Mononuclear cell (primary cell): ENCODE results near the gene COPS3. TPM values are rescaled to one million over a fixed set of nuclear protein-coding genes. Genes with fewer than 3 reads are reported as not detected.

Experiments
- H3K27me3 ChIP-seq: 2 replicates; pipeline ENCODE4 v1.6.0; 2011; ENCODE audit warnings: low read length, control low read depth; ENCODE audit not compliant: insufficient read depth
- H3K4me1 ChIP-seq: 2 replicates; pipeline ENCODE4 v1.5.1; 2011; ENCODE audit warnings: mild to moderate bottlenecking, low read length, control low read depth; ENCODE audit not compliant: insufficient read depth
- H3K4me3 ChIP-seq: 2 replicates; pipeline ENCODE4 v1.5.1; 2011; ENCODE audit warnings: mild to moderate bottlenecking, low read length, moderate library complexity
- H3K9me3 ChIP-seq: 2 replicates; pipeline ENCODE4 v1.5.1; 2011; ENCODE audit warnings: low read depth, mild to moderate bottlenecking, control low read depth, low read length
- total RNA-seq: library from RNA; depleted of rRNA; stranded (reverse); fragments of >200 nt; gene quantifications from one replicate; pipeline ENCODE4 v1.2.3, GENCODE V29; 2012

Gene COPS3
- total RNA-seq, 1 donor = 99.7 TPM

DNA sequence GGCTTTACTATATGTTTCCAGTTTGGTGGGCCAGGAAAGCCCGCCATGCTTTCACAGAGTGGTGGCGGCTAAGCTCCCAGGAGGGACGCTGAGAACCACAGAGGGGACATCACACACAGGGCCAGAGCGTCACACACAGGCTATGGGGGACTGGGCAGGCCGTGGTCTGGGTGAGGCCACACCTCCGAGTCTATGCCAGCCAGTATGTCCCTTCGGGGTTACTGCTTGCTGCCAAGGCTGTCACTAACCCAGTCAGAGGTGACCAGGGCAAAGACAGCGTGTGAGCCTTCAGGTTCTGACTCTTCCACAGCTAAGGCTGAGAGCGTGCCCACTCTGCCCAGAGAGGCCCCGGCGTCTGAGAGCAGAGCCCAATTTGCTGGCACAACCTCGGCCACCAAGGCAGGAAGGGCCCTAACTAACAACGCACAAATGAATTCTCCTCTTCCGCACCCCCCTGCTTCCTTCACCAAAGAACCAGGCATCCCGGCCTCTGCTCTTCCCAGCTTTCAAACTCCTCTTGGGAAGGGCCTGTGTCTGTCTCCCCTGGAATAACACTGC, 77.8 kb downstream of the COPS3 start:
- Histone ChIP-seq H3K4me3 (no peak overlapping the region), H3K9me3 (no peaks in the 10 kb centered on the region), H3K27me3 (no peaks in the 10 kb centered on the region), H3K4me1 (peaks cover 30% of the 10 kb centered on the region)

DNA sequence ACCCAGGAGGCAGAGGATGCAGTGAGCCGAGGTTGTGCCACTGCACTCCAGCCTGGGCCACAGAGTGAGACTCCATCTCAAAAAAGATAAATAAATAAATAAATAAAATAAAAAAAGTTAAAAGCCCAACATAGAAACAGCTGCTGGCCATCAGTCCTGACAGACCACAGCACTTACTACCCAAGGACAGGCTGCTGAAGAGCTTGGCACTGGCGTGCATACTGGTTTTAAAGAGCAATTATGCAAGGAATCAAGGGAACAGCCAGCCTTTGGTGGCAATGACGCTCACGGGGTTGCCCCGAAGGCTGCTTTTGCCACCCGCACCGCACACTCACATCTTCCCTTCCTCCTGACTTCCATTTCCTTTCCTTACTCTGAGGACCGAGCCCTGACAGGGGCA, 79.1 kb downstream of the COPS3 start:
- no peaks in the 10 kb centered on the region for H3K27me3 ChIP-seq
- no peak overlapping the region for H3K4me3 ChIP-seq
- peaks cover 30% of the 10 kb centered on the region for H3K4me1 ChIP-seq

DNA sequence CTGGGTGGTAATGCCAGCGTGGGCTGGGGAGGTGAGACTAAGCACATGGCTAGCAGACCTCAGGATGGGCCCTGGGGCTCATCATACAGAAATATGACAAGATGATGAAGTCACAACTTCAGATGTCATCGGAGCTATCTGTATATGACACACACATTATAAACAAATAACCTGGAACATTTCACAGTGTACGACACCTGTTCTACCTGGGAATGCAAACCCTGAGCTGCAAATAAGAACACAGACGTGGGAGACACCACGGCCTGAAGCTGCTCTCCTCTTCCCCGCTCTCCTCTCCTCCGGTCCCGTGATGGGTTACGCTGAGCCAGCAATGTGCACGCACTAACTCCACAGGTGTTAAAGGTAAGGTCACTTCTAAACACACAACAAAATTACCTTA, 79.8 kb downstream of the COPS3 start:
- no peaks in the 10 kb centered on the region for H3K27me3 ChIP-seq
- peaks cover 29% of the 10 kb centered on the region for H3K4me1 ChIP-seq
- no peaks in the 10 kb centered on the region for H3K9me3 ChIP-seq
- H3K4me3 ChIP-seq = no peak overlapping the region

More for the DNA sequence above, 79.1 kb downstream of the COPS3 start:
- H3K9me3 ChIP-seq = no peaks in the 10 kb centered on the region

DNA sequence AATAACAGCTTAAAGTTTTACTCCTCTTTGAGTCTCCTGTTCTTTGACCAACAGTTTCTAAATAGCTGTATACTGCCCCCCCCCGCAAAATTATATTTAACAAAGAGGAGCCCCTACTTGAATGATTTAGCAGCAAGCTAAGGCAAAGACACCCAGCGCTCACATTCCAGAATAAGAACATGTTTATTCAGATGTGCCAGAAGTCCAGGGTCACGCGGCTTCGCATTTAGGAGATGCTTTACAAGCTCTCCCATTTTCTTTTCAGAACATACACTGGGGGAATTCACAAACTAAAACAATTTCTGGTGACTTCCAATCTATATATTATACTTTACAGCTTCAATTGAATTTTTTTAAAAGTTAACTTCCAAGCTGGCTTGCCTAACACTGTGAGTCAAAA, 80.2 kb downstream of the COPS3 start:
- Histone ChIP-seq H3K27me3 (no peaks in the 10 kb centered on the region), H3K9me3 (no peaks in the 10 kb centered on the region), H3K4me1 (peaks cover 24% of the 10 kb centered on the region), H3K4me3 (no peak overlapping the region)

DNA sequence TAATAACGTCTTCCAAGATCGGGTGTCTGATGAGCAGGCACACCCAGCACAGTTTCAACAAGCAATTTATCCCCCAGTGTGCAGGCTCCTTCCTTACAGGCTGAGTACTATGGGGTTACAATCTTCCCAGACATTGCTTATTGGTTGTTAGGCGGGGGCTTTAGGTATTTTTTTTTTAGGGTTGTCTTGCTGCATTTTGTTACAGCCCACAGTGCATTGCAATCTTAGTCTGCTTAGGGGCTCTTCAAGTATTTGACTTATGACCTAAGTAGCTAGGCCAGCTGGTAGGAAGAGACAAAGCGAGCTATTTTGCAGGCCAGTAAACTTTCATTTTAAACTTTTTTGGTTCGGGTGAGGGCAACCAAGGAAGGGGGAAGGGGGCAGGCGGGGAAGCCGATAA, 80.7 kb downstream of the COPS3 start:
- Histone ChIP-seq H3K9me3 (no peaks in the 10 kb centered on the region), H3K4me3 (no peak overlapping the region), H3K27me3 (no peaks in the 10 kb centered on the region), H3K4me1 (peaks cover 19% of the 10 kb centered on the region)

DNA sequence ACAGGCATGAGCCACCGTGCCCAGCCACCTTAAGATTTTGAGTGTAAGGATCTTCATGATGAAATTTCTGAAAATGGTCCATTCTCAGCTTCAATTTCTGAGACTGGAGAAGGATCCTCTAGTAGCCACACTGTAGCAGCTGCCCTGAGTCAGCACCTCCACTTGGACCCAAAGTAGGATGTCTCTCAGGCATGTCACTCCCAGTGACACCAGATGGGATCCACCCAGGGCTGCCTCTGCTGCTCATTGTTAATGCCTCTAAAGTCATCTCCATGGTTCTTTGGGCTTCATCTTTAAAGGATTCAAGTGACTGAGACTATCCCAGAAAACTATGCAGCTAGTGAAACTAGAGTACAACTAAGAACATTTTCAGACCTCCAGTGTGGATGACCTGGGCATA, 82.8 kb downstream of the COPS3 start:
- H3K4me3 ChIP-seq = no peak overlapping the region
- no peaks in the 10 kb centered on the region for H3K4me1 ChIP-seq
- no peaks in the 10 kb centered on the region for H3K27me3 ChIP-seq
- H3K9me3 ChIP-seq = no peaks in the 10 kb centered on the region

DNA sequence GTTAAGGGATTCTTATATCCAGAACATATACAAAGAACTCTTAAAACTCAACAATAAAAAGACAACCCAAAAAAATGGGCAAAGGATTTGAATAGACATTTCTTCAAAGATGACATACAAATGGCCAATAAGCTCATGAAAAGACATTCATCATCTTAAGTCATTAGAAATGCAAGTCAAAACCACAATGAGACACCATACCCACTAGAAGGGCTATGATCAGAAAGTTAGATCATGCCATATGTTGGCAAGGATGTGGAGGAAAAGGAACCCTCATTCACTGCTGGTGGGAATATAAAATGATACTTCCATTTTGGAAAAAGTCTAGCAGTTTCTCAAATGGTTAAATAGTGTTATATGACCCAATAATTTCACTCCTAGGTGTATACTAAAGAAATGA, 84.3 kb downstream of the COPS3 start:
- no peak overlapping the region for H3K4me3 ChIP-seq
- H3K9me3 ChIP-seq = no peaks in the 10 kb centered on the region
- H3K4me1 ChIP-seq = no peaks in the 10 kb centered on the region
- H3K27me3 ChIP-seq = no peaks in the 10 kb centered on the region

Other genes starting within 250 kb of the COPS3 start
- 62.9 TPM for gene MPRIP, start 238.8 kb downstream of the COPS3 start, total RNA-seq
- 4.7 TPM for gene PLD6, start 74.9 kb downstream of the COPS3 start, total RNA-seq
- 8.4 TPM for gene FLCN, start 44.1 kb downstream of the COPS3 start, total RNA-seq
- gene NT5M, start 22.1 kb upstream of the COPS3 start, total RNA-seq = 5.5 TPM
- gene MED9, start 195.8 kb upstream of the COPS3 start, total RNA-seq = 27.0 TPM
- 1.6 TPM for gene RASD1, start 215.1 kb upstream of the COPS3 start, total RNA-seq